Right cardiac atrium (tissue), 5 donors: ENCODE measurements around the gene FGA. TPM values are rescaled to one million over a fixed set of nuclear protein-coding genes. Genes with fewer than 3 reads are reported as not detected.

Source experiments
- ATAC-seq, 2 donors: fragments of 200-7000 bp; cut with Tn5 transposase; one replicate each; pipeline versions ENCODE4 v1.8.0 to v1.9.1; 2020; ENCODE audit warnings: moderate library complexity in 2 of 2, mild to moderate bottlenecking in 1 of 2
- DNase-seq, 3 donors: peaks; one replicate each; pipeline ENCODE4 v3.0.0-alpha.2; 2020
- H3K27ac ChIP-seq: one replicate; pipeline ENCODE4 v1.5.1; 2013; ENCODE audit warnings: mild to moderate bottlenecking, low read length, control low read depth, moderate library complexity
- H3K27me3 ChIP-seq: one replicate; pipeline ENCODE4 v1.6.1; 2013; ENCODE audit not compliant: control insufficient read depth, insufficient read depth
- H3K4me1 ChIP-seq: one replicate; pipeline ENCODE4 v1.6.1; 2013; ENCODE audit warnings: low read length; ENCODE audit not compliant: control insufficient read depth, insufficient read depth
- H3K4me3 ChIP-seq: one replicate; pipeline ENCODE4 v1.5.1; 2013; ENCODE audit warnings: low read length, control low read depth
- H3K9me3 ChIP-seq: one replicate; pipeline ENCODE4 v1.6.1; 2013; ENCODE audit warnings: low read length; ENCODE audit not compliant: control insufficient read depth
- WGBS: extraction: QIAGEN DNeasy Blood & Tissue Kit; methylation state at CpG from one replicate; pipeline ENCODE4 v1.1.7; 2013; 5-methylcytosine and 5-hydroxymethylcytosine counted together
- intact Hi-C, 4 donors: fragments of 100-400 bp; cut with DNase I; formaldehyde crosslinking; loops; one replicate each; pipeline versions ENCODE4 v1.11.0 to v1.14.0; 2022 to 2023
- long read RNA-seq, 4 donors: library from polyadenylated mRNA; unstranded; transcript quantifications; one replicate each; pipeline ENCODE4 v2.0.0, GENCODE V29; 2020 to 2021
- polyA plus RNA-seq: library from polyadenylated mRNA; stranded (reverse); fragments of 200-250 nt; gene quantifications from one replicate; pipeline ENCODE4 v1.2.3, GENCODE V29; 2013
- total RNA-seq, 4 donors: library from RNA; stranded (reverse); fragmentation: NEBNext Ultra II Directional; extraction: Animal tissue kit (Norgen Biotek cat#: 25700); gene quantifications; one replicate each; pipeline ENCODE4 v1.2.1, GENCODE V29; 2021
- donor health status: healthy with polysubstance abuse.
- donor health status: DM: no; HTN: yes; CAD: no.
- donor health status: DM: no; HTN: no; CAD: no.
- donor health status: DM: no; HTN: yes; CAD: no; lungs with severe emphysema.
- donor health status: DM: yes; HTN: yes; CAD: no.

Gene FGA
- total RNA-seq (1 to 10 TPM in 1 of 4 donors, not detected in 3; 2.1 TPM), polyA plus RNA-seq (0.32 TPM)
- long read RNA-seq, donor 1, result 0 reads
- long read RNA-seq, donor 2, result 0 reads
- long read RNA-seq, donor 3, result 0 reads
- long read RNA-seq, donor 4, result 0 reads

GRCh38 chr4:154590329-154591006, at the start of gene FGA:
FGA (minus strand) TSS chr4:154590742; CDS start chr4:154590687, 55 bp downstream.
- Histone ChIP-seq H3K4me3 (no peak within 1 kb of the TSS), H3K4me1 (no peaks in the 10 kb centered on the region), H3K9me3 (no peaks in the 10 kb centered on the region), H3K27ac (no peak within 1 kb of the TSS), H3K27me3 (no peaks in the 10 kb centered on the region)
- DNase-seq, result no peak
- WGBS, result 63% methylated on average over 3 of the region's 3 CpGs
- intact Hi-C loops, result no loop called here
- ATAC-seq, result peak in 1 of 2 donors; percentile 41

GRCh38 chr4:154634058-154634457, 43.5 kb upstream of the FGA start:
- Histone ChIP-seq H3K27me3 (no peaks in the 10 kb centered on the region), H3K9me3 (no peaks in the 10 kb centered on the region), H3K4me3 (no peak overlapping the region), H3K27ac (no peak overlapping the region), H3K4me1 (no peaks in the 10 kb centered on the region)
- ATAC-seq (no peak), DNase-seq (no peak)
- 65% methylated on average over 3 of the region's 3 CpGs for WGBS
- intact Hi-C loops, result no loop called here

- intact Hi-C loops, result no loop called here
- DNase-seq, result no peak
- WGBS, result 62% methylated on average over 2 of the region's 2 CpGs
Observed at GRCh38 chr4:154631828-154632227, 41.3 kb upstream of the FGA start.

GRCh38 chr4:154630324-154630723, 39.8 kb upstream of the FGA start:
- H3K9me3 ChIP-seq, result no peaks in the 10 kb centered on the region
- intact Hi-C loops, result no loop called here
- H3K4me3 ChIP-seq, result no peak overlapping the region
- H3K27ac ChIP-seq, result no peak overlapping the region
- no peaks in the 10 kb centered on the region for H3K4me1 ChIP-seq
- ATAC-seq, result no peak
- H3K27me3 ChIP-seq, result no peaks in the 10 kb centered on the region
- no peak for DNase-seq

More at GRCh38 chr4:154631828-154632227, 41.3 kb upstream of the FGA start:
- no peak for ATAC-seq
- H3K4me3 ChIP-seq, result no peak overlapping the region
- no peaks in the 10 kb centered on the region for H3K27me3 ChIP-seq
- H3K27ac ChIP-seq, result no peak overlapping the region
- H3K4me1 ChIP-seq, result no peaks in the 10 kb centered on the region
- no peaks in the 10 kb centered on the region for H3K9me3 ChIP-seq

- peak overlapping the region; percentile 11 for H3K4me3 ChIP-seq
- H3K27ac ChIP-seq, result no peak overlapping the region
- intact Hi-C loops, result loop anchor here in 1 of 4 donors (10.0 kb wide), 1 partner anchor 72 kb away; the partner anchor contains the start of gene PLRG1
- H3K9me3 ChIP-seq, result no peaks in the 10 kb centered on the region
- ATAC-seq, result peak; percentile 92 to 93
- peak; percentile 43 to 77 (median 66) for DNase-seq
- no peaks in the 10 kb centered on the region for H3K27me3 ChIP-seq
- H3K4me1 ChIP-seq, result no peaks in the 10 kb centered on the region
- WGBS, result 6% methylated on average over 48 of the region's 48 CpGs
Observed at GRCh38 chr4:154626793-154627484, 36.4 kb upstream of the FGA start.

- intact Hi-C loops, result loop anchor here in 1 of 4 donors (10.0 kb wide), 1 partner anchor 71 kb away; the partner anchor contains the start of gene PLRG1
- no peaks in the 10 kb centered on the region for H3K9me3 ChIP-seq
- H3K27me3 ChIP-seq, result no peaks in the 10 kb centered on the region
- H3K4me1 ChIP-seq, result no peaks in the 10 kb centered on the region
- ATAC-seq, result no peak
- WGBS, result 84% methylated on average over 3 of the region's 3 CpGs
- H3K27ac ChIP-seq, result no peak overlapping the region
- no peak overlapping the region for H3K4me3 ChIP-seq
- no peak for DNase-seq
Observed at GRCh38 chr4:154625971-154626370, 35.4 kb upstream of the FGA start.

GRCh38 chr4:154623995-154624394, 33.5 kb upstream of the FGA start:
- DNase-seq (no peak), ATAC-seq (no peak)
- H3K4me3 ChIP-seq, result no peak overlapping the region
- H3K9me3 ChIP-seq, result no peaks in the 10 kb centered on the region
- H3K27me3 ChIP-seq, result no peaks in the 10 kb centered on the region
- 81% methylated on average over 7 of the region's 7 CpGs for WGBS
- H3K27ac ChIP-seq, result no peak overlapping the region
- intact Hi-C loops, result loop anchor here in 1 of 4 donors (10.0 kb wide), 1 partner anchor 69 kb away; the partner anchor contains the start of gene PLRG1
- H3K4me1 ChIP-seq, result no peaks in the 10 kb centered on the region

- no peak overlapping the region for H3K4me3 ChIP-seq
- H3K4me1 ChIP-seq, result no peaks in the 10 kb centered on the region
- no peak for ATAC-seq
- no peaks in the 10 kb centered on the region for H3K9me3 ChIP-seq
- 56% methylated on average over 3 of the region's 3 CpGs for WGBS
- H3K27me3 ChIP-seq, result no peaks in the 10 kb centered on the region
- DNase-seq, result no peak
- intact Hi-C loops, result loop anchor here in 1 of 4 donors (10.0 kb wide), 1 partner anchor 69 kb away; the partner anchor contains the start of gene PLRG1
- no peak overlapping the region for H3K27ac ChIP-seq
Observed at GRCh38 chr4:154623436-154623835, 32.9 kb upstream of the FGA start.

- Histone ChIP-seq H3K9me3 (no peaks in the 10 kb centered on the region), H3K4me1 (no peaks in the 10 kb centered on the region), H3K4me3 (no peak overlapping the region), H3K27me3 (no peaks in the 10 kb centered on the region), H3K27ac (no peak overlapping the region)
- intact Hi-C loops, result loop anchor here in 1 of 4 donors (10.0 kb wide), 1 partner anchor 68 kb away; the partner anchor contains the start of gene PLRG1
- DNase-seq (no peak), ATAC-seq (no peak)
Observed at GRCh38 chr4:154622598-154622997, 32.1 kb upstream of the FGA start.

- H3K9me3 ChIP-seq, result no peaks in the 10 kb centered on the region
- intact Hi-C loops, result loop anchor here in 1 of 4 donors (10.0 kb wide), 1 partner anchor 65 kb away; the partner anchor contains the start of gene PLRG1
- H3K27me3 ChIP-seq, result no peaks in the 10 kb centered on the region
- no peak for ATAC-seq
- H3K4me3 ChIP-seq, result no peak overlapping the region
- no peak for DNase-seq
- H3K4me1 ChIP-seq, result no peaks in the 10 kb centered on the region
- 32% methylated on average over 1 of the region's 1 CpG for WGBS
- no peak overlapping the region for H3K27ac ChIP-seq
Observed at GRCh38 chr4:154620111-154620510, 29.6 kb upstream of the FGA start.
